ENCODE measurements around the gene RHBDF1. TPM values are rescaled to one million over a fixed set of nuclear protein-coding genes. Genes with fewer than 3 reads are reported as not detected.

The RHBDF1 gene
- total and polyA plus RNA-seq, 9 of the 15 experiments (the other 6 are each of a cell fraction or from before 2014, with no cell fraction given): 1.0 to 8.2 (median 4.2) TPM

DNA sequence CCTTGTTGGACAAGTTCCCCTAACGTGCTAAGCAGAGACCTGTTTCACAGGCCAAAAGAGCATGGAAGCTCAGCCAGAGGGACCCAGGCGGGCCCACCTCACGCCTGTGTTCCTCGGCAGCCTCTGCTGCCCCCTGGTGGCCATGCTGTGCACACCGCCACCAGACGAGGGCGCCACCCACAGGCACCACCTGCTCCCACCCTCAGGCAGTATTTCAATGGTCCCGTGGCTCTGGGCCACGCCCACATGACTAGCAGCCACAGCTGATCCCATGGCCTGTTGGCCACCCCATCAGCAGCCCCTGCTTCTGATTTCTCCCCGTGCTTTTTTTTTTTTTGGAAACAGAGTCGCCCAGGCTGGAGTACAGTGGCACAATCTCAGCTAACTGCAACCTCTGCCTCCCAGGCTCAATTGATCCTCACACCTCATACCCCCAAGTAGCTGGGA lies 24.5 kb upstream of the RHBDF1 start (continued):
- TF ChIP-seq, protein P1, sequence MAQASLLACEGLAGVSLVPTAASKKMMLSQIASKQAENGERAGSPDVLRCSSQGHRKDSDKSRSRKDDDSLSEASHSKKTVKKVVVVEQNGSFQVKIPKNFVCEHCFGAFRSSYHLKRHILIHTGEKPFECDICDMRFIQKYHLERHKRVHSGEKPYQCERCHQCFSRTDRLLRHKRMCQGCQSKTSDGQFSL (CRISPR knock-in tag; IDR thresholded peaks at IDR 0.05): no peak
- TF ChIP-seq, protein P1 (tag; IDR thresholded peaks at IDR 0.05): no peak
- TF ChIP-seq, protein P2, sequence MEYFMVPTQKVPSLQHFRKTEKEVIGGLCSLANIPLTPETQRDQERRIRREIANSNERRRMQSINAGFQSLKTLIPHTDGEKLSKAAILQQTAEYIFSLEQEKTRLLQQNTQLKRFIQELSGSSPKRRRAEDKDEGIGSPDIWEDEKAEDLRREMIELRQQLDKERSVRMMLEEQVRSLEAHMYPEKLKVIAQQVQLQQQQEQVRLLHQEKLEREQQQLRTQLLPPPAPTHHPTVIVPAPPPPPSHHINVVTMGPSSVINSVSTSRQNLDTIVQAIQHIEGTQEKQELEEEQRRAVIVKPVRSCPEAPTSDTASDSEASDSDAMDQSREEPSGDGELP (CRISPR knock-in tag; IDR thresholded peaks at IDR 0.05; ENCODE audit: borderline replicate concordance): peak; percentile 99
- TF ChIP-seq, protein P3, sequence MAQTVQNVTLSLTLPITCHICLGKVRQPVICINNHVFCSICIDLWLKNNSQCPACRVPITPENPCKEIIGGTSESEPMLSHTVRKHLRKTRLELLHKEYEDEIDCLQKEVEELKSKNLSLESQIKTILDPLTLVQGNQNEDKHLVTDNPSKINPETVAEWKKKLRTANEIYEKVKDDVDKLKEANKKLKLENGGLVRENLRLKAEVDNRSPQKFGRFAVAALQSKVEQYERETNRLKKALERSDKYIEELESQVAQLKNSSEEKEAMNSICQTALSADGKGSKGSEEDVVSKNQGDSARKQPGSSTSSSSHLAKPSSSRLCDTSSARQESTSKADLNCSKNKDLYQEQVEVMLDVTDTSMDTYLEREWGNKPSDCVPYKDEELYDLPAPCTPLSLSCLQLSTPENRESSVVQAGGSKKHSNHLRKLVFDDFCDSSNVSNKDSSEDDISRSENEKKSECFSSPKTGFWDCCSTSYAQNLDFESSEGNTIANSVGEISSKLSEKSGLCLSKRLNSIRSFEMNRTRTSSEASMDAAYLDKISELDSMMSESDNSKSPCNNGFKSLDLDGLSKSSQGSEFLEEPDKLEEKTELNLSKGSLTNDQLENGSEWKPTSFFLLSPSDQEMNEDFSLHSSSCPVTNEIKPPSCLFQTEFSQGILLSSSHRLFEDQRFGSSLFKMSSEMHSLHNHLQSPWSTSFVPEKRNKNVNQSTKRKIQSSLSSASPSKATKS (CRISPR knock-in tag; IDR thresholded peaks at IDR 0.05): no peak
- TF ChIP-seq MYC (IDR thresholded peaks at IDR 0.05; ENCODE audit: low read depth, low read length): peak; percentile 89
- no peak for TF ChIP-seq MYC (CRISPR knock-in tag; IDR thresholded peaks at IDR 0.05; ENCODE audit: borderline replicate concordance, low read depth)
- TF ChIP-seq RBM14 (IDR thresholded peaks at IDR 0.05; ENCODE audit: borderline replicate concordance, insufficient read depth, low read depth, low read length): no peak
- peak; percentile 51; the same call in 1 of the 2 replicates for TF ChIP-seq DPF2 (IDR thresholded peaks at IDR 0.05)
- no peak for TF ChIP-seq PHF21A (IDR thresholded peaks at IDR 0.05; ENCODE audit: borderline replicate concordance, low read depth)
- 0 out of 2 replicates have a peak, but pooled peaks have one; percentile 59 for TF ChIP-seq ESRRA (IDR thresholded peaks at IDR 0.05; ENCODE audit: borderline replicate concordance, low read depth)
- no peak for TF ChIP-seq ATF1 (CRISPR knock-in tag; IDR thresholded peaks at IDR 0.05)
- TF ChIP-seq ATF1 (tag; IDR thresholded peaks at IDR 0.05): peak; percentile 40; the same call in 1 of the 2 replicates
- no peak for TF ChIP-seq RFX7 (CRISPR knock-in tag; IDR thresholded peaks at IDR 0.05)
- TF ChIP-seq FOXK1 (CRISPR knock-in tag; IDR thresholded peaks at IDR 0.05; ENCODE audit: borderline replicate concordance): 0 out of 2 replicates have a peak, but pooled peaks have one; percentile 59
- no peak for TF ChIP-seq MAFG (tag; conservative IDR thresholded peaks at IDR 0.05)
- TF ChIP-seq XRCC3 (IDR thresholded peaks at IDR 0.05): no peak
- TF ChIP-seq MYBL2 (IDR thresholded peaks at IDR 0.05; ENCODE audit: low read depth): no peak
- TF ChIP-seq MYBL2 (CRISPR knock-in tag; IDR thresholded peaks at IDR 0.05; ENCODE audit: borderline replicate concordance): no peak
- 0 out of 2 replicates have a peak, but pooled peaks have one; percentile 75 for TF ChIP-seq ZNF830 (CRISPR knock-in tag; IDR thresholded peaks at IDR 0.05)
- TF ChIP-seq, protein P4, sequence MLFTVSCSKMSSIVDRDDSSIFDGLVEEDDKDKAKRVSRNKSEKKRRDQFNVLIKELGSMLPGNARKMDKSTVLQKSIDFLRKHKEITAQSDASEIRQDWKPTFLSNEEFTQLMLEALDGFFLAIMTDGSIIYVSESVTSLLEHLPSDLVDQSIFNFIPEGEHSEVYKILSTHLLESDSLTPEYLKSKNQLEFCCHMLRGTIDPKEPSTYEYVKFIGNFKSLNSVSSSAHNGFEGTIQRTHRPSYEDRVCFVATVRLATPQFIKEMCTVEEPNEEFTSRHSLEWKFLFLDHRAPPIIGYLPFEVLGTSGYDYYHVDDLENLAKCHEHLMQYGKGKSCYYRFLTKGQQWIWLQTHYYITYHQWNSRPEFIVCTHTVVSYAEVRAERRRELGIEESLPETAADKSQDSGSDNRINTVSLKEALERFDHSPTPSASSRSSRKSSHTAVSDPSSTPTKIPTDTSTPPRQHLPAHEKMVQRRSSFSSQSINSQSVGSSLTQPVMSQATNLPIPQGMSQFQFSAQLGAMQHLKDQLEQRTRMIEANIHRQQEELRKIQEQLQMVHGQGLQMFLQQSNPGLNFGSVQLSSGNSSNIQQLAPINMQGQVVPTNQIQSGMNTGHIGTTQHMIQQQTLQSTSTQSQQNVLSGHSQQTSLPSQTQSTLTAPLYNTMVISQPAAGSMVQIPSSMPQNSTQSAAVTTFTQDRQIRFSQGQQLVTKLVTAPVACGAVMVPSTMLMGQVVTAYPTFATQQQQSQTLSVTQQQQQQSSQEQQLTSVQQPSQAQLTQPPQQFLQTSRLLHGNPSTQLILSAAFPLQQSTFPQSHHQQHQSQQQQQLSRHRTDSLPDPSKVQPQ (CRISPR knock-in tag; IDR thresholded peaks at IDR 0.05; ENCODE audit: borderline replicate concordance): no peak
- peak; percentile 49 for TF ChIP-seq ARID1B (IDR thresholded peaks at IDR 0.05)
- no peak for TF ChIP-seq HDAC6 (IDR thresholded peaks at IDR 0.05; ENCODE audit: low read depth, low read length)
